Measurements from ENCODE around the gene PFDN4. TPM values are rescaled to one million over a fixed set of nuclear protein-coding genes. Genes with fewer than 3 reads are reported as not detected.

PFDN4 gene, protein sequence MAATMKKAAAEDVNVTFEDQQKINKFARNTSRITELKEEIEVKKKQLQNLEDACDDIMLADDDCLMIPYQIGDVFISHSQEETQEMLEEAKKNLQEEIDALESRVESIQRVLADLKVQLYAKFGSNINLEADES
- 64.5 and 111 TPM in 2 replicates for total RNA-seq (2014; rRNA removed; shearing (Covaris generic))

- no peaks in the 10 kb centered on the region for H3K27me3 ChIP-seq (ENCODE audit: control insufficient read depth, insufficient read depth, low read length)
- peak; percentile 92 for DNase-seq
- H3K4me3 ChIP-seq (ENCODE audit: insufficient read depth, low read depth, low read length) = peak within 1 kb of the TSS; percentile 97
- H3K36me3 ChIP-seq (replicated peaks; ENCODE audit: control insufficient read depth, insufficient read depth, low read length) = peaks cover 2% of the 10 kb centered on the region
Observed at GRCh38 chr20:54207743-54208547, at the start of gene PFDN4. TSS of gene PFDN4 (plus strand) at chr20:54208087. CDS start at chr20:54208101, 14 bp downstream.

DNA sequence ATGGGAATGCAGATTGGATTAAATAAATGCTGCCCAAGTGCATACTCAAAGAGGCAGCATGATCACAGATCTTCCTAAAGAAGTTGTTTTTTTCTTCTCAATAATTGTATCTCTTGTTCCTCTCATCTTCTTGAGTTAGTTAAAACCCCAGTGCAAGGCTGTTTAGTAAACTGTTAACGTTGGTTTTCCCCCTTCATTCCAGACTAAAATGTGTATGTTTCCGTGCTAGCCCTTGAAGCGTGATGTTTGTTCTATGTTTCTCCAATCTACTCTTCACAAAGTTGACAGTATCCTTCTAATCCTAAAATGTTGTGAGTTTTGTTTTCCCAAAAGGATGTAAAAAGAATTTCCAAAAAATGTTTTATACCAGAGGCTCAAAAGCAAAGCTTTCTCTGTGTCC lies 49.7 kb upstream of the PFDN4 start:
- no peak for DNase-seq
- Histone ChIP-seq H3K27me3 (ENCODE audit: control insufficient read depth, insufficient read depth, low read length) (no peaks in the 10 kb centered on the region), H3K36me3 (replicated peaks; ENCODE audit: control insufficient read depth, insufficient read depth, low read length) (no peaks in the 10 kb centered on the region), H3K4me3 (ENCODE audit: insufficient read depth, low read depth, low read length) (no peak overlapping the region)

- Histone ChIP-seq H3K27me3 (ENCODE audit: control insufficient read depth, insufficient read depth, low read length) (no peaks in the 10 kb centered on the region), H3K4me3 (ENCODE audit: insufficient read depth, low read depth, low read length) (no peak overlapping the region), H3K36me3 (replicated peaks; ENCODE audit: control insufficient read depth, insufficient read depth, low read length) (no peaks in the 10 kb centered on the region)
- DNase-seq = no peak
Observed at GRCh38 chr20:54158856-54159418, 49.0 kb upstream of the PFDN4 start.

DNA sequence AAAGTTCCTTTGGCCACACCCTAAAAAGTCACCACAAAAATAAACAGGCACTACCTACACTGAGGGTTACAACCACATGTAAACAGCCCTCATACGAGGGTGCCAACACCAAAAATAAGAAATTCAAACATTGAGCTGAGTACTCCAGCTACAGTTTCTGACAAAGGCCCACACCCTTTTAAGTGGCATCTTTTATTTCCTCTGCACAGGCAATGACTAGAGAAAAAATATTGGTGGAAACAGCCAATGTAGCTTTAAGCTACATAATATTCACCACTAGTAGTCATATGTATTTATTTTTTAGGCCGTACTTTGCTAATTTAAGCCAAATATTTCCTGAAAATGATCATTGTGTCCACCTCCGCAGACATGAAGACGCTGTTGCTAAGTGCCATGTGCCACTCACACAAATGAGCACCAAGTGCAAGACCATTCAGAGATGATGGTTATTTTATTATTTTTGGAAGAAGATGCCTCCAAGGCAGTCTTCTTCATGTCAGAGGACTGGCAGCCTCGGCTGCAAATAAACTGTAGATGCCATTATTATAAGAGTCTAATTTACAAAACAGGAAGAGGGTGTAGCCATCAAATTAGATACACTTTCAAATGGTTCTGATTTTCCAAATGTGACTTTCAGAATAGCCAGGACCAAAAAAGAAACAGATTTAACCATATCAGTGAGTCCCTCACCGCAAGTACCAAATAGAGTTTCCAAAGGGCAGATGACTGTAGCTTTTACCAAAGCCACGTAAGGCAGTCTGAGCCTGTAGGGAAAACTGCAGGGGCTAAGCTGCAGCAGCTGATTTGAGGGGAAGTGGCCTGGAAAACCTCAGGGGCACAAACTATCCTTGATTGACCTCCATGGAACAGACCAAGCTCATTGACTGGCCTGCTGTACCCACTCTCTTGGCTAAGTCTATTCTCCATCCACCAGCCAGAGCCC lies 47.6 kb upstream of the PFDN4 start:
- H3K27me3 ChIP-seq (ENCODE audit: control insufficient read depth, insufficient read depth, low read length) = no peaks in the 10 kb centered on the region
- no peak overlapping the region for H3K4me3 ChIP-seq (ENCODE audit: insufficient read depth, low read depth, low read length)
- H3K36me3 ChIP-seq (replicated peaks; ENCODE audit: control insufficient read depth, insufficient read depth, low read length) = no peaks in the 10 kb centered on the region
- DNase-seq = no peak

DNA sequence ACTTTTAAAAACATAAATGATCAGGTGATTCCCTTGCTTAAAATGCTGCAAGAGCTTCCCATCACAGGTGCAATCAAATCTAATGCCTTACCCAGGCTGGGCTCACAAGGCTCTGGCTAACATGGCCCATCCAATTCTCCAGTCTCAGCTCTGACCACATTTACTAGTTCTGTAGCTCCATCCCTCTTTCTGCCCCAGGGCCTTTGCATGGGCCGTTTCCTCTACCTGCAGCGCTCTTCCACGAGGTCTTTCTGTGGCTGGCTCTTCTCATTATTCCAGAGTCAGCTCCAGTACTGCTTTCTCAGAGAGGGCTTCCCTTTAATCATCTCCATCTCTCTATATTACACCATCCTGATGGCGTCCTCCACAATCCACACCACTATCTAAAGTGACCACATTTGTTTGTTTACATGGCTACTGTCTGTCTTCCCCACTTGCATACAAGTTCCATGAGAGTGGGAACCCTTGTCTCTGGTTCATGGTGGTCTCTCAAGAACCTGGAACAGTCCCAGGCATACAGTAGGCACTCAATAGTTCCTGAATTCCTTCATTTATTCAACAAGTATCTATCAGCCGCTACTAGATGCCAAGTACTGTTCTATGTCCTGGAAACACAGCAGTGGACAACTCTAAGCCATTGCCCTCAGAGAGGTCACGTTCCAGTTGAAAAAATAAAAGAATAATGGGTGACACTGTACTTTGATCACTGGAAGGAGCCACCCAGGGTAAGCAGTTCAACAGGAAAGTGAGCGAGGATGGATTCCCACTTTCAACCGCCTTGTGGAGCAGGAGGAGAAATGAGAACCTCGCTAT lies 46.7 kb upstream of the PFDN4 start:
- H3K27me3 ChIP-seq (ENCODE audit: control insufficient read depth, insufficient read depth, low read length) = no peaks in the 10 kb centered on the region
- no peak overlapping the region for H3K4me3 ChIP-seq (ENCODE audit: insufficient read depth, low read depth, low read length)
- no peak for DNase-seq
- no peaks in the 10 kb centered on the region for H3K36me3 ChIP-seq (replicated peaks; ENCODE audit: control insufficient read depth, insufficient read depth, low read length)

- Histone ChIP-seq H3K4me3 (ENCODE audit: insufficient read depth, low read depth, low read length) (no peak overlapping the region), H3K36me3 (replicated peaks; ENCODE audit: control insufficient read depth, insufficient read depth, low read length) (no peaks in the 10 kb centered on the region), H3K27me3 (ENCODE audit: control insufficient read depth, insufficient read depth, low read length) (no peaks in the 10 kb centered on the region)
- DNase-seq = no peak
Observed at GRCh38 chr20:54161821-54162149, 46.1 kb upstream of the PFDN4 start.

DNA sequence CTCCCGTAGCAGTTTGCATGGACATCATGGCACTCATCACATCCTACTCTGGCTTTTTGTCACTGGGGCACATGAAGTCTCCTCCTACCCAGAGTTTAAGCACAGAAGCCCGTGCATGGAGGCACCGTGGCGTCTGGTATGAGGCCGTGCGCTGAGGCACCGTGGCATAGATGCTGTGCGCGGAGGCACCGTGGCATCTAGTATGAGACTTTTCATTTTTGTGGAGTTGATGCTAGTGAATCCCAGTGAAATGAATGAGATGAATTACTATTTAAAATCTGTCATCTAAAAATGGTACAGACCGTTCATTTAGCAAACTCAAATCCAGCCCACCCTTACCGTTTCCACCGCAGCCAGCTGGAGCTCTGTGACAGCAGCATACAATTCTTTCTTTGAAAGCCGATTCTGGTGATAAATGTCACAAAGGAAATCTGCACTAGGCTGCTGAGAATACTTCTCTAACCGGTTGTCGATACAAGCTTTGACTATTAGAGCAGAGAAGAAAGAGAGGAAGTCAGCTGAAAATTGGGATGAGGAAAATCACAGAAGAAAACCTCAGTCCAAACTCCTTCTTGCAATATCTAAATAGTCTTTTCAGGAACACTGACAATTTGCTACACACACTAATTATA lies 45.4 kb upstream of the PFDN4 start:
- Histone ChIP-seq H3K27me3 (ENCODE audit: control insufficient read depth, insufficient read depth, low read length) (no peaks in the 10 kb centered on the region), H3K36me3 (replicated peaks; ENCODE audit: control insufficient read depth, insufficient read depth, low read length) (no peaks in the 10 kb centered on the region), H3K4me3 (ENCODE audit: insufficient read depth, low read depth, low read length) (no peak overlapping the region)
- no peak for DNase-seq

- no peak for DNase-seq
- no peaks in the 10 kb centered on the region for H3K36me3 ChIP-seq (replicated peaks; ENCODE audit: control insufficient read depth, insufficient read depth, low read length)
Observed at GRCh38 chr20:54163402-54163801, 44.5 kb upstream of the PFDN4 start.

DNA sequence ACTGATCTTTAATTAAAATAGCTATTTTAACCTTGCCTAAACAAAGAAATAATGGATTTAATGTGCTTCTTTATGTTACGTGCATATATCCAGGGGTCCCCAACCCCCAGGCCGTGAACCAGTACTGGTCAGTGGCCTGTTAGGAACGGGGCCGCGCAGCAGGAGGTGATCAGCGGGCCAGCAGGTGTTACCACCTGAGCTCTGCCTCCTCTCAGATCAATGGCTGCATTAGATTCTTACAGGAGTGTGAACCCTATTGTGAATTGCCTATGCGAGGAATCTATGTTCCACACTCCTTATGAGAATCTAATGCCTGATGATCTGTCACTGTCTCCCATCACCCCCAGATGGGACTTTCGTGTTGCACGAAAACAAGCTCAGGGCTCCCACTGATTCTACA lies 42.9 kb upstream of the PFDN4 start:
- H3K36me3 ChIP-seq (replicated peaks; ENCODE audit: control insufficient read depth, insufficient read depth, low read length) = no peaks in the 10 kb centered on the region
- DNase-seq = no peak
- peaks cover 2% of the 10 kb centered on the region; the same call in 1 of the 2 replicates for H3K27me3 ChIP-seq (ENCODE audit: control insufficient read depth, insufficient read depth, low read length)
- H3K4me3 ChIP-seq (ENCODE audit: insufficient read depth, low read depth, low read length) = no peak overlapping the region

More at GRCh38 chr20:54163402-54163801, 44.5 kb upstream of the PFDN4 start:
- Histone ChIP-seq H3K27me3 (ENCODE audit: control insufficient read depth, insufficient read depth, low read length) (no peaks in the 10 kb centered on the region; the same call in 1 of the 2 replicates), H3K4me3 (ENCODE audit: insufficient read depth, low read depth, low read length) (no peak overlapping the region)

DNA sequence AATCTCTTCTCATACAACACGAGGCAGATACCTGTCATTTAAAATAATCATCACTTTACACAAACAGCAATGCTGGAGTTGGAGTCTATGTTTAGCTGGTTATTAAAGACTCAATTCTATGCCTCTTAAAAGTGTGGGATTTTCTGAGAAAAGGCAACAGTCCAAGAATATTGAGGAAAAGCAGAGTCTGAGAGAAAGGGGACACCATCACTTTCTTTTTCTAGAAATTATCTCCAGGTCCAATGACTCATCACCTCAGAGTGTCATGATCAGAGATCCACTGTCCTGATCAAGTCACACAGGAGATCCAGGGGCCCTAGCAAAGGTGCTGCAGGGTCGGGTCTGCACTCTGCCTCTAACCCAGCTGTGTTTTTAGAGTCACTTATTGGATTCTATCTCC lies 42.1 kb upstream of the PFDN4 start:
- H3K36me3 ChIP-seq (replicated peaks; ENCODE audit: control insufficient read depth, insufficient read depth, low read length) = no peaks in the 10 kb centered on the region
- no peak for DNase-seq
- no peak overlapping the region for H3K4me3 ChIP-seq (ENCODE audit: insufficient read depth, low read depth, low read length)
- H3K27me3 ChIP-seq (ENCODE audit: control insufficient read depth, insufficient read depth, low read length) = peaks cover 4% of the 10 kb centered on the region

GRCh38 chr20:54166987-54167662 lies 40.8 kb upstream of the PFDN4 start:
- no peaks in the 10 kb centered on the region for H3K36me3 ChIP-seq (replicated peaks; ENCODE audit: control insufficient read depth, insufficient read depth, low read length)
- H3K27me3 ChIP-seq (ENCODE audit: control insufficient read depth, insufficient read depth, low read length) = peaks cover 17% of the 10 kb centered on the region
- no peak overlapping the region for H3K4me3 ChIP-seq (ENCODE audit: insufficient read depth, low read depth, low read length)
- no peak for DNase-seq

DNA sequence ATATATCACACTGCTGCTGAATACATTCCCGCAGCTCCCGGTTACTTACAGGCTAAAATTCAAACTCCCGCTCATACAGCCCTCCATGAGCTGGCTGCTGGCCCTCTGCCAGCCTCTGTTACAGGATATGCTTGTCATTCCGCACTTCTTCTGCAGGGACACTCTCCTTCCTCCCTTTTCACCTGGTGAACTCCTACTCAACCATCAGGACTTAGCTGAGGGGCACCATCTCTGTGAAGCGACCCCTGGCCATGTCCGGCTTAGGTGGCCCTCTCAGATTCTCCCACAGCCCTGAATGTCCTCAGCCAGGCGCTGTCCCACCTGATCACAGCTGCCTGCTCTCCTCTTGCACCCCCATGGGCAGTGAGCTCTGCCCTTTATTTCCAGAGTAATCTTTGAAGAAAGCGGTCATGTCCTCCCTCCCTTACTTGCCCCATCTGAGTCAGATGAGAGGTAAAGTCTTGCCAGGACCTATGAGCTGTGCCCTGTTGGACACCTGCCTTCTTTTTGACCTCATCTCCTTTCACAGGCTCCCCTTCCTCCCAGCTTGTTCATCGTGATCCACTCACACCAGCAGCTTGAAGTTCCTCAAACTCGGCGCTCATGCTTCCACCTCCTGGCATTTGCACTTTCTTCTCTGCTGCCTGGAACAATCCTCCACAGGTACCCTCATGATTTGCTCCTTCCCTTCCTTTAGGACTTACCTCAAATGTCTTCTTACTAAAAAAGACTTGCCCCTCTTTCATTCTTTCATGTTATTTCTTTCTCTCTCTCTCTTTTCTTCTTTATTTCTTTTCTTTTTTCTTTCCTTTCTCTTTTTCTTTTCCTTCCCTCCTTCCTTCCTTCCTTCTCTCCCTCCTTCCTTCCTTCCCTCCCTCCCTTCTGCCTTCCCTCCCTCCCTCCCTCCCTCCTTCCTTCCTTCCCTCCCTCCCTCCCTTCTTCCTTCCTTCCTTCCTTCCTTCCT lies 39.7 kb upstream of the PFDN4 start:
- Histone ChIP-seq H3K36me3 (replicated peaks; ENCODE audit: control insufficient read depth, insufficient read depth, low read length) (no peaks in the 10 kb centered on the region), H3K4me3 (ENCODE audit: insufficient read depth, low read depth, low read length) (no peak overlapping the region), H3K27me3 (ENCODE audit: control insufficient read depth, insufficient read depth, low read length) (peaks cover 28% of the 10 kb centered on the region)
- no peak for DNase-seq
